Measurements from ENCODE around the gene E2F6. TPM values are rescaled to one million over a fixed set of nuclear protein-coding genes. Genes with fewer than 3 reads are reported as not detected.

The E2F6 gene
- total RNA-seq, 6 donors from 2014 or later = 5.3 to 15.8 (median 13.4) TPM

- Histone ChIP-seq H3K27ac (no peak overlapping the region), H3K36me3 (no peaks in the 10 kb centered on the region), H3K4me1 (peaks cover 7 to 18% (median 11%) of the 10 kb centered on the region in 4 donors), H3K27me3 (peaks cover 0 to 32% (median 16%) of the 10 kb centered on the region in 4 donors), H3K4me3 (no peak overlapping the region), H3K9me3 (no peaks in the 10 kb centered on the region)
- ATAC-seq (ENCODE audit: low FRiP score in 2 of 2) = no peak
- DNase-seq = no peak
- TF ChIP-seq POLR2AphosphoS5 (IDR thresholded peaks at IDR 0.05) (no peak), EP300 (IDR thresholded peaks at IDR 0.05) (no peak), CTCF (IDR thresholded peaks at IDR 0.05) (no peak), POLR2A (IDR thresholded peaks at IDR 0.05) (no peak)
- WGBS, 2 donors = 74 to 82% methylated on average over 7 of the region's 7 CpGs
Measured at GRCh38 chr2:11480859-11481258, 14.9 kb upstream of the E2F6 start.

GRCh38 chr2:11480406-11480805 is 14.4 kb upstream of the E2F6 start:
- peaks cover 0 to 32% (median 16%) of the 10 kb centered on the region in 4 donors for H3K27me3 ChIP-seq
- DNase-seq (no peak), ATAC-seq (ENCODE audit: low FRiP score in 2 of 2) (no peak)
- WGBS, 2 donors = 56 to 63% methylated on average over 4 of the region's 4 CpGs
- no peak overlapping the region for H3K27ac ChIP-seq
- TF ChIP-seq POLR2A (IDR thresholded peaks at IDR 0.05) (no peak), CTCF (IDR thresholded peaks at IDR 0.05) (no peak), EP300 (IDR thresholded peaks at IDR 0.05) (no peak), POLR2AphosphoS5 (IDR thresholded peaks at IDR 0.05) (no peak)
- H3K9me3 ChIP-seq = no peaks in the 10 kb centered on the region
- H3K4me1 ChIP-seq = peaks cover 7 to 18% (median 11%) of the 10 kb centered on the region in 4 donors
- H3K36me3 ChIP-seq = no peaks in the 10 kb centered on the region
- H3K4me3 ChIP-seq = no peak overlapping the region

- ATAC-seq (ENCODE audit: low FRiP score in 2 of 2) (no peak), DNase-seq (no peak)
- H3K4me3 ChIP-seq = no peak overlapping the region
- WGBS, 2 donors = 70 to 76% methylated on average over 12 of the region's 12 CpGs
- no peak for TF ChIP-seq POLR2AphosphoS5 (IDR thresholded peaks at IDR 0.05)
- TF ChIP-seq CTCF (IDR thresholded peaks at IDR 0.05) = no peak
- no peak for TF ChIP-seq POLR2A (IDR thresholded peaks at IDR 0.05)
- TF ChIP-seq EP300 (IDR thresholded peaks at IDR 0.05) = no peak
- H3K27ac ChIP-seq = no peak overlapping the region
- no peaks in the 10 kb centered on the region for H3K36me3 ChIP-seq
- H3K27me3 ChIP-seq = peaks cover 0 to 22% (median 16%) of the 10 kb centered on the region in 4 donors
- H3K9me3 ChIP-seq = no peaks in the 10 kb centered on the region
- peaks cover 7 to 18% (median 11%) of the 10 kb centered on the region in 4 donors for H3K4me1 ChIP-seq
Measured at GRCh38 chr2:11478899-11479605, 13.1 kb upstream of the E2F6 start.

GRCh38 chr2:11477994-11478393 is 12.0 kb upstream of the E2F6 start:
- Histone ChIP-seq H3K4me3 (no peak overlapping the region), H3K9me3 (no peaks in the 10 kb centered on the region), H3K27ac (no peak overlapping the region), H3K27me3 (peaks cover 0 to 17% (median 15%) of the 10 kb centered on the region in 4 donors), H3K4me1 (peaks cover 3 to 12% (median 8%) of the 10 kb centered on the region in 4 donors), H3K36me3 (no peaks in the 10 kb centered on the region)
- TF ChIP-seq POLR2A (IDR thresholded peaks at IDR 0.05) = no peak
- TF ChIP-seq CTCF (IDR thresholded peaks at IDR 0.05) = peak; percentile 40 to 80 (median 77)
- WGBS, 2 donors = 38 to 47% methylated on average over 2 of the region's 2 CpGs
- DNase-seq (peak in 1 of 2 donors; percentile 88), ATAC-seq (ENCODE audit: low FRiP score in 2 of 2) (peak; percentile 80)
